A549 (cell line): ENCODE measurements around the gene CLTCL1. TPM values are rescaled to one million over a fixed set of nuclear protein-coding genes. Genes with fewer than 3 reads are reported as not detected.

Source experiments
- ATAC-seq, 2 experiments: fragments of 200-7000 bp in 1 of 2; fragments of >200 bp in 1 of 2; cut with Nextera tagmentation in 1 of 2; cut with Tn5 transposase in 1 of 2; 3 replicates each; pipeline versions ENCODE4 v1.8.0 to v1.9.1; 2018 to 2020; ENCODE audit warnings: mild to moderate bottlenecking in 1 of 2, moderate library complexity in 1 of 2
- CTCF ChIA-PET: fragments of 300-600 bp; sonication (Branson Sonifier 250); formaldehyde crosslinking; extraction: SDS; loops from one replicate; lab custom pipeline; 2021; ENCODE audit warnings: antibody characterized with exemption, inconsistent platforms; lab: Yijun Ruan, JAX
- POLR2A ChIA-PET: fragments of 350-600 bp; formaldehyde crosslinking; extraction: SDS; loops from one replicate; lab custom pipeline; 2021; ENCODE audit warnings: antibody characterized with exemption, inconsistent platforms; lab: Yijun Ruan, JAX
- DNase-seq, 2 experiments: peaks; one replicate each; pipeline versions ENCODE4 v3.0.0 to v3.0.0-alpha.2; 2011 to 2016; ENCODE audit warnings: low read depth in 1 of 2, low spot score in 1 of 2
- FAIRE-seq: peaks from 2 replicates; lab custom pipeline; 2011; peaks lifted over from hg19 to GRCh38; lab: Jason Lieb, UNC
- H3K27ac ChIP-seq, 2 experiments: fragments of >200 bp; sonication (Bioruptor Twin); formaldehyde crosslinking; 3 replicates each; pipeline ENCODE4 v1.5.1; 2016 to 2017
- H3K4me1 ChIP-seq: fragments of >200 bp; sonication (Bioruptor Twin); formaldehyde crosslinking; 3 replicates; pipeline ENCODE4 v1.6.1; 2016
- H3K4me2 ChIP-seq: fragments of >200 bp; sonication (Bioruptor Twin); formaldehyde crosslinking; 3 replicates; pipeline ENCODE4 v1.6.1; 2016
- H3K4me3 ChIP-seq: fragments of >200 bp; sonication (Bioruptor Twin); formaldehyde crosslinking; 3 replicates; pipeline ENCODE4 v1.5.1; 2016
- H3K9me3 ChIP-seq: fragments of >200 bp; sonication (Bioruptor Twin); formaldehyde crosslinking; 3 replicates; pipeline ENCODE4 v1.6.1; 2016
- BHLHE40 ChIP-seq: IDR thresholded peaks from 2 replicates; pipeline ENCODE4 v1.6.1; 2012; ENCODE audit warnings: low read depth, low read length, inconsistent platforms
- CTCF ChIP-seq: fragments of >200 bp; sonication (Bioruptor Twin); formaldehyde crosslinking; IDR thresholded peaks from 3 replicates; pipeline ENCODE4 v1.5.1; 2016
- EHF ChIP-seq: fragments of 250-450 bp; sonication (Bioruptor Pico); IDR thresholded peaks from 2 replicates; pipeline ENCODE4 v1.5.0; 2020; ENCODE audit warnings: mild to moderate bottlenecking
- EHMT2 ChIP-seq: fragments of 200-600 bp; sonication (generic); IDR thresholded peaks from 2 replicates; pipeline ENCODE4 v1.6.1; 2016; ENCODE audit warnings: antibody characterized with exemption, low read depth, mild to moderate bottlenecking, moderate library complexity
- EP300 ChIP-seq, 2 experiments: fragments of >200 bp; sonication (Bioruptor Twin); formaldehyde crosslinking; IDR thresholded peaks; 2 replicates in 1 of 2; 3 replicates in 1 of 2; pipeline ENCODE4 v1.6.1; 2016 to 2017
- ESRRA ChIP-seq: fragments of 150-350 bp; IDR thresholded peaks from 2 replicates; pipeline ENCODE4 v1.6.1; 2014; ENCODE audit warnings: mild to moderate bottlenecking, low read length, borderline replicate concordance
- FOXS1 ChIP-seq: fragments of 250-450 bp; sonication (Bioruptor Pico); IDR thresholded peaks from 2 replicates; pipeline ENCODE4 v1.5.0; 2020; ENCODE audit warnings: mild to moderate bottlenecking, moderate library complexity
- HES2 ChIP-seq: fragments of >200 bp; sonication (Bioruptor Twin); formaldehyde crosslinking; IDR thresholded peaks from 2 replicates; pipeline ENCODE4 v1.6.1; 2016
- HEYL ChIP-seq: fragments of 250-450 bp; sonication (Bioruptor Pico); IDR thresholded peaks from 2 replicates; pipeline ENCODE4 v1.8.0; 2021; ENCODE audit warnings: mild to moderate bottlenecking, moderate library complexity
- HOXA7 ChIP-seq: fragments of 250-450 bp; sonication (Bioruptor Pico); IDR thresholded peaks from 2 replicates; pipeline ENCODE4 v1.5.0; 2020; ENCODE audit warnings: mild to moderate bottlenecking, moderate library complexity
- HOXB5 ChIP-seq: fragments of 250-450 bp; sonication (Bioruptor Pico); IDR thresholded peaks from 2 replicates; pipeline ENCODE4 v1.5.0; 2020; ENCODE audit warnings: mild to moderate bottlenecking, moderate library complexity
- JUNB ChIP-seq: fragments of >200 bp; sonication (Bioruptor Twin); formaldehyde crosslinking; IDR thresholded peaks from 2 replicates; pipeline ENCODE4 v1.6.1; 2016
- KDM1A ChIP-seq: fragments of 200-600 bp; sonication (generic); IDR thresholded peaks from 2 replicates; pipeline ENCODE4 v1.6.1; 2016; ENCODE audit warnings: low read depth, mild to moderate bottlenecking
- KDM5A ChIP-seq: fragments of 200-600 bp; sonication (generic); IDR thresholded peaks from 2 replicates; pipeline ENCODE4 v1.6.1; 2016; ENCODE audit warnings: antibody characterized with exemption, mild to moderate bottlenecking
- MAX ChIP-seq: IDR thresholded peaks from 2 replicates; pipeline ENCODE4 v1.6.1; 2012
- MAZ ChIP-seq: fragments of 150-350 bp; IDR thresholded peaks from 2 replicates; pipeline ENCODE4 v1.6.1; 2014; ENCODE audit warnings: antibody characterized with exemption, low read depth, low read length, borderline replicate concordance
- NFE2L2 ChIP-seq: fragments of 150-350 bp; conservative IDR thresholded peaks from 2 replicates; pipeline ENCODE4 v1.6.1; 2014; ENCODE audit warnings: low read length
- NR3C1 ChIP-seq: fragments of >200 bp; sonication (Bioruptor Twin); formaldehyde crosslinking; IDR thresholded peaks from 3 replicates; pipeline ENCODE4 v1.6.1; 2017
- PBX3 ChIP-seq: IDR thresholded peaks from 2 replicates; pipeline ENCODE4 v1.6.1; 2012
- POLR2AphosphoS2 ChIP-seq: conservative IDR thresholded peaks from 2 replicates; pipeline ENCODE4 v1.6.1; 2012; ENCODE audit warnings: low read length, improper control_type of control experiment, inconsistent platforms
- REST ChIP-seq: fragments of 200-600 bp; sonication (generic); IDR thresholded peaks from 2 replicates; pipeline ENCODE4 v1.6.1; 2016; ENCODE audit warnings: antibody characterized with exemption, mild to moderate bottlenecking, moderate library complexity
- RFX5 ChIP-seq: fragments of 450-650 bp; IDR thresholded peaks from 2 replicates; pipeline ENCODE4 v1.7.1; 2014; ENCODE audit warnings: antibody characterized with exemption, mild to moderate bottlenecking, moderate library complexity
- TP53 ChIP-seq: fragments of 250-450 bp; sonication (Bioruptor Pico); IDR thresholded peaks from 2 replicates; pipeline ENCODE4 v1.5.0; 2021; ENCODE audit warnings: mild to moderate bottlenecking, moderate library complexity
- USF2 ChIP-seq: fragments of 450-650 bp; IDR thresholded peaks from 2 replicates; pipeline ENCODE4 v1.6.1; 2014; ENCODE audit warnings: antibody characterized with exemption
- ZC3H11A ChIP-seq: fragments of 450-650 bp; IDR thresholded peaks from 2 replicates; pipeline ENCODE4 v1.6.1; 2014; ENCODE audit warnings: antibody characterized with exemption, mild to moderate bottlenecking
- ZSCAN20 ChIP-seq: fragments of 250-450 bp; sonication (Bioruptor Pico); IDR thresholded peaks from 2 replicates; pipeline ENCODE4 v1.8.0; 2022; ENCODE audit warnings: mild to moderate bottlenecking, moderate library complexity
- WGBS: methylation state at CpG from one replicate; pipeline ENCODE4 v1.1.6; 2017; ENCODE audit errors: missing lambda C conversion rate; 5-methylcytosine and 5-hydroxymethylcytosine counted together
- polyA plus RNA-seq, 4 experiments: library from polyadenylated mRNA; depleted of rRNA in 3 of 4; stranded (reverse); fragments of >200 nt; fragmentation: RNase III in 1 of 4; extraction: RNeasy Plus Mini Kit Qiagen cat#74134 plus additional on column Dnase treatment in 1 of 4; gene quantifications; 2 replicates in 3 of 4; 3 replicates in 1 of 4; pipeline ENCODE4 v1.2.3, GENCODE V29; 2011 to 2017

Gene CLTCL1
- polyA plus RNA-seq, 2 of the 4 experiments (the other 2 are of a cell fraction): 8.6 to 10.6 TPM

- H3K4me1 ChIP-seq: no peaks in the 10 kb centered on the region
- CTCF ChIA-PET: interaction anchor here (1.1 kb wide), 1 partner anchor 417 kb away, joined by 4 read pairs; no protein-coding TSS in a partner anchor
- POLR2A ChIA-PET: no interaction called here
- no peak for FAIRE-seq
- no peak for DNase-seq
- WGBS: 84% methylated on average over 9 of the region's 9 CpGs
- H3K9me3 ChIP-seq: no peaks in the 10 kb centered on the region
- H3K4me3 ChIP-seq: no peak overlapping the region
- TF ChIP-seq MAX (no peak), POLR2AphosphoS2 (no peak), FOXS1 (CRISPR knock-in tag) (no peak), NFE2L2 (no peak), JUNB (no peak), EHF (no peak), HOXA7 (no peak), HES2 (no peak), USF2 (no peak), ZC3H11A (no peak), NR3C1 (no peak), HOXB5 (CRISPR knock-in tag) (no peak), ZSCAN20 (CRISPR knock-in tag) (no peak), EHMT2 (no peak), ESRRA (no peak), KDM1A (no peak)
- TF ChIP-seq, all 56 proteins: peak for 0
- Histone ChIP-seq H3K27ac (no peak overlapping the region), H3K4me2 (no peak overlapping the region)
- no peak for ATAC-seq
Measured at GRCh38 chr22:19213442-19214077, 78.0 kb downstream of the CLTCL1 start.

- ATAC-seq: no peak
- FAIRE-seq: no peak
- CTCF ChIA-PET: no interaction called here
- WGBS: 86% methylated on average over 1 of the region's 1 CpG
- Histone ChIP-seq H3K4me3 (no peak overlapping the region), H3K4me1 (no peaks in the 10 kb centered on the region), H3K9me3 (no peaks in the 10 kb centered on the region), H3K27ac (no peak overlapping the region), H3K4me2 (no peak overlapping the region)
- no peak for TF ChIP-seq EP300 (IDR thresholded peaks at IDR 0.05)
- no peak for TF ChIP-seq PBX3
- TF ChIP-seq NFE2L2: no peak
- TF ChIP-seq RFX5: no peak
- no peak for TF ChIP-seq MAX
- no peak for TF ChIP-seq MAZ
- TF ChIP-seq POLR2AphosphoS2: no peak
- TF ChIP-seq HEYL (CRISPR knock-in tag): no peak
- no peak for TF ChIP-seq ESRRA
- TF ChIP-seq REST: no peak
- no peak for TF ChIP-seq KDM1A
- no peak for TF ChIP-seq BHLHE40
- no peak for TF ChIP-seq CTCF
- TF ChIP-seq TP53 (CRISPR knock-in tag): no peak
- no peak for TF ChIP-seq KDM5A
- no peak for DNase-seq
- POLR2A ChIA-PET: no interaction called here
Measured at GRCh38 chr22:19213001-19213400, 78.5 kb downstream of the CLTCL1 start.
